SIG-M5 treated with dmso at 0.1 percent for 504 hours (cell line): ENCODE data around the gene TMSB15C.
"Not testable (repeated sequence)": the region's sequence is repeated elsewhere in the genome, so short reads cannot be mapped to it uniquely, and the experiment has no call there.

ENCODE experiments used
- DNase-seq: peaks from one replicate; lab custom pipeline; 2025; ENCODE audit not compliant: unreplicated experiment; lab: John Stamatoyannopoulos, UW

TMSB15C gene

GRCh38 chrX:104075778-104076445 lies at the start of gene TMSB15C:
TMSB15C (minus strand) TSS chrX:104076236.
- not testable (repeated sequence) for DNase-seq

GRCh38 chrX:104122829-104123228 lies 46.8 kb upstream of the TMSB15C start:
- no peak for DNase-seq

- no peak for DNase-seq
Measured at GRCh38 chrX:104118765-104119164, 42.7 kb upstream of the TMSB15C start.

DNA sequence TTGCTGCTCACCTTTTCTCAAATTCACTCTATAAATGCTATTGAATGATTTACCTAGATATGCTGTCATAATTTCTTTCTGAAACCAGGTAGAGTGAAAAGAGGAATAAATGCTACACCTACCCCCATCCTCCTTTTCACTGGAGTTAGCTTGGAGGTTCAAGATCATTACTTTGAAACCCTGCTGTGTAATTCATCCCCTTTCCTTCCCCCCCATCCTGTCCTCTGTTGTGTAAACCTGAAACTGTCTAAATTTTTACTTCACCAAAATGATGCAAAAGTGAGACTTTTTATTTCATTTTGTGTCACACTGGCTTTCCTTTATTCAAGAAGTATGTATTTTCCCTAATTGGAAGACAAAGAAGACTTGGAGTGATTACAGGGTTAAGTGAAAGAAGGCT lies 41.7 kb upstream of the TMSB15C start:
- DNase-seq, result no peak

DNA sequence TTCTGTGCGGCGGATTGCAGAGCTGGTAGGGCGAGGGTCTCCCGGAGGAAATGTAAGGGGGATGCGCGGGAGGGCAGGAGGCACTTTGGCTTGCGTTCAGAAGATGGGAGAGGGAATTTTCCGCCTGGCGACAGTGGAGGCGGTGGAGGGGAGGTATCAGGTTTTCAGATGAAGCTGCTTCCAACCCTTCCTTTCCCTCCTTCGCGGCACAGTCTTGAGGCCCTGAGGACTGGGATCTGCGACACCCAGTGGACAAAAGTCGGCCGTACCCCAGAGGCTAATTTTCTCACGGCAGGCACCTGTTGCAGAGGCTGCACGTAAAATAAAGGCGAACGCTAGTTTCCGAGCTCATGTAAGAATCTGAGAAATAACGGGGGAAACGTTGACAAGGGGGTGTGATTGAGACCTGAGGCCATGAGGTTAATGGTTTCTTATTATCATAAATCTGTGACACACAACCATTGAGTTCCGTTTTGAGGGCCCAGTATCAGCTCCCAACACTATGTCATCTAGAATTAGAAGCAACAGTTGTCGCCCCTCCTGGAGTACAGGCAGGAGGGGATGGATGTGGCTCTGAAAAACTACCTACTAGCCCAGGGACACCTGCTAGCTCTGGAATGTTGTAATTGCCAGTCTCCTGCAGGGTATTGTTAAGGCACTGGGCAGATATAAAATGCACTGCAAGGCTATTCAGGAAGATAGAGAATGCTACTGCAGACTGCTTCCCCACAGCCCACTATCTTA lies 37.4 kb upstream of the TMSB15C start:
- peak; percentile 50 for DNase-seq

DNA sequence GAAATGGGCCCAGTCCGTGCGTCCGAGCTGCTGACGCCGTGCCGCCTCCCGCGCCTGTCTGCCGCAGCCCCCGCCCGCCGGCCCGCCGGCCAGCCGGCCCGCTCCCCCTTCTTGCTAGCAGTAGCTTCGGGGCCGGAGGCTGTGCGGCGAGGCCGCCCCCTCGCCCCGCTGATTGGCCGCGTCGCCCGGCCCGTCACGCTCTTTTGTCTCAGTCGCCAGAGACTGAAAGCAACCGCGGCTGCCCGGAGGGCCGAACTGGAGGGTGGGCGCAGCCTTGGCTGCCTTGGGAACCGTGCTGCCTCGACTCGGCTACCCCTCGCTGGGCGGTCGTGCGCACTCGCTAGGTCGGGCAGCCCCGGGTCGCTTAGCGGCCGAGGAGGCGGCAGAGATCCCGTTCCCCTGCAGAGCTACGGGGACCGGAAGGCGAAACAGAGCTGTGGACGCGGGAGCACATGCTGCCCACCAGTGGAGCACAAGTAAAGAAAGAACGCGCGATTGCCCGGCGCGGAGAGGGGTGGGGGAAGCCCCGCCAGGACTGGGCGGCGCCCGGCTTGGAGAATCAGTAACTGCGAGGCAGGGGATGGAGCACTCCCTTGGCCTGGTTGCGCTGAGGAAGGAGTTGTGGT lies 36.4 kb upstream of the TMSB15C start, which contains the start of gene ZCCHC18:
Gene ZCCHC18, plus strand, starts transcription at position 198 of the 626 bp plus-strand sequence. CDS start 1,589 bp downstream, outside the sequence.
- DNase-seq, result no peak

GRCh38 chrX:104110491-104111240 lies 34.6 kb upstream of the TMSB15C start:
- DNase-seq, result not testable (repeated sequence)

GRCh38 chrX:104108955-104109354 lies 32.9 kb upstream of the TMSB15C start:
- DNase-seq, result no peak

DNA sequence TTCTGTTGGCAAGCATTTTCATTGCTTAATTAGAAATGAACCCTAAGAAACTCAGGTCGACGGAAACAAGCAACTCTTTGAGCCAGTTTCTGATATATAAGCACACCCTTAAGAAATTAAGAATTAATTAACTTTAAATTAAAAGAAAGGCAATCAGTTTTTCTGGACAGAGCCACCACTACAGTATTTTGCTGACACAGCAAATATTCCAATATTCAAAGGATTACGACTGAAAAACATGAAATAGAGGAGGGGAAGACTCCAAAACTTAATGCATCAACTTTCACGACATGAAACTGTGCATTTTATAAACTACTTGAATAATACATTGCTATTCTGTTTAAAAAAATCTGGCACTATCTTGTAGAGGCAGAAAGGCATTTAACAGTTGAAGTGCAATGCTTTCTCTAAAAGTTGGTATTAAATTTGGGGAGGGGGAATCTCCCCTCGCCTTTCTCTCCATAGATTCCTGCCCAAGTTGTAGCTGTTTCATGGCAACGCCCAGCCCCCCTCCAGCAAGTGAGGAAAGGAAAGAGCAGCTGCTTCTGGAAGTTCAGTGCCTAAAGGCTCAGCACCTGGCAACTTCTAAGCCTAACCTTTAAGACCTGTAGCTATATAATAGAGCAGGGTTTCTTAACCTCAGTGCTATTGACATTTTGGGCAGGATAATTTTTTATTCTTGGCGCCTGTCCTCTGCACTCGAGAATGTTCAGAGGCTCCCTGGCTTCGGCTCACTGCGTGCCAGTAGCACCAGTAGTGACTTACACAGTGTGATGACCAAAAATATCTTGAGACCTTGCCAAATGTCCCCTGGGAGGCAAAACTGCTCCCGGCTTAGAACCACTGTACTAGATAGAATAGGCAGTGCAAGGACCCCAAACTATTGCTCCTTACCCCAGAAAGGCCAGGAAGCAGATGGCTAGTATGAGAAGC lies 29.6 kb upstream of the TMSB15C start:
- DNase-seq, result no peak

DNA sequence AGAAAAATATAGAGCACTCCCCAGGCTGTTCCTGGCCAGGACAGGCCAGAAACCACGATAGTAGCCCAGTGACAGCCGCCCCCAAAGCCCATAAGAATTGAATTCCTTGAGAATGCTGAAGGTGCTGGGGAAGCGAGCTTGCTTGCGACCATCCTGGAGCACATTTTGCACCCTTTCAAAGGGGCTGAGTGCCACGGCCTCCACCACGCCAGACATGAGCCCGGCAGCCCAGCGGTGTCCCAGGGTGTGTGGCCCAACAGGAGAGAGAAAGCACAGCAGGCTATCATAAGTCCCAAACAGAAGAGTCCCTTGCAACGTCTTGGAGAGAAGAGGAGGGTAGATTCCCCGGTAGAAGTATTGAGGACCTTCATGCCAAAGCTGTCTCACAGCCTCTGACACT lies 28.6 kb upstream of the TMSB15C start:
- DNase-seq, result no peak

GRCh38 chrX:104098919-104099318 lies 22.9 kb upstream of the TMSB15C start:
- DNase-seq, result no peak

DNA sequence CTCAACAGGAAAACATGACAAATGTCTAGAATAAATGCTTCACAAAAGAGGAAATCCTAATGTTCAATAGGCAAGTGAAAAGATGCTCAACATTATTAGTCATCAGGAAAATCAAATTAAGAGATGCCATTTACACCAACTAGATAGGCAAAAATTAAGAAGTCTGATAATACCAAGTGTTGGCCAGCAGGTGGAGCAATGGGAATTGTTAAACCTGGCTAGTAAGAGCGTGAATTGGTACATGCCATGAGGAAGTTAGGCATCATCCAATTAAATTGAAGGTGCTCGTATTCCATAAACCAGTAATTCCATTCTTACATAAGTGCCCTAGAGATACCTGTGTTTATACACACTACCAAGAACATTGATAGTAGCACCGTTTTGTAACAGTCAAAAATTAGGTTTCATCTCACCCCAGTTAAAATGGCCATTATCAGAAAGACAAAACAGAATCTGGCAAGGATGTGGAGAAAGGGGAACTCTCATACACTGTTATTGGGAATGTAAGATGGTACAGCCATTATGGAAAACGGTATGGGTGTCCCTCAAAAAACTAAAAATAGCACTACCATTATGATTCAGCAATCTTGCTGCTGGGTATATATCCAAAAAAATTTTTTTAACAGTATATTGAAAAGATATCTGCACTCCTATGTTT lies 22.2 kb upstream of the TMSB15C start:
- DNase-seq, result peak; percentile 65

DNA sequence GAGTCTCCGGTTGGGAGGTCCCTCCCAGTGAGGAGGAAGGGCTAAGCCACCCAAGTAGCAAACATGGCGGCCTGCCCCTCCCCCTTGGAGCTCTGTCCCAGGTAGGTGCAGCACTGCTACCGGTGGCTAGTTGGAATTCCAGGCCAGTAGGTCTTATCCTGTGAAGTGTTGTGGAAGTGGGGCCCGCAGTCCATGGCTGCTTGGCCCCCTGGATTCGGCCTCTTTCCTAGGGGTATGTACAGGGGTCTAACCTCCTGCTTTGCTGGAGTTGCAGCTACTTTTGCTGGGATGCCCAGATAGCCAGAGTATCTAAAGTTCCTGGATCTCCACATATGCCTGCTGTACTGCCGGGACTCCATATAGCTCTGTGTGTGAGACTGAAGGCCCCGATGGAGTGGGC lies 9.9 kb upstream of the TMSB15C start:
- DNase-seq, result no peak

DNA sequence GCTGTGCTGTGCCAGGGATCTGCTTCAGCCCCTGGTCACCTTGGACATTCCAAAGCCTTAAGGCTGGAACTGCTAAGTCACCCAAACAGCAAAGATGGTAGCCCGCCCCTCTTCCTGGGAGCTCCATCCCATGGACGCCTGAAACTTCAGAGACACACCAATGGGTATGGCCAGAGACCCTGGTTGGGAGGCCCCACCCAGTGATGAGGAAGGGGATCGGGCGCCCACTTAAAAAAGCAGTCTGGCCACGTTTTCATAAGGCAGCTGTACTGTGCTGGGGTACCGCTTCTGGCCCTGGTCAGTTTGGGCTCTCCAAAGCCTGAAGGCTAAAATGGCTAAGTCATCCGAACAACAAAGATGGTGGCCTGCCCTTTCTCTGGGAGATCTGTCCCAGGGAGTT lies 9.4 kb upstream of the TMSB15C start:
- no peak for DNase-seq

DNA sequence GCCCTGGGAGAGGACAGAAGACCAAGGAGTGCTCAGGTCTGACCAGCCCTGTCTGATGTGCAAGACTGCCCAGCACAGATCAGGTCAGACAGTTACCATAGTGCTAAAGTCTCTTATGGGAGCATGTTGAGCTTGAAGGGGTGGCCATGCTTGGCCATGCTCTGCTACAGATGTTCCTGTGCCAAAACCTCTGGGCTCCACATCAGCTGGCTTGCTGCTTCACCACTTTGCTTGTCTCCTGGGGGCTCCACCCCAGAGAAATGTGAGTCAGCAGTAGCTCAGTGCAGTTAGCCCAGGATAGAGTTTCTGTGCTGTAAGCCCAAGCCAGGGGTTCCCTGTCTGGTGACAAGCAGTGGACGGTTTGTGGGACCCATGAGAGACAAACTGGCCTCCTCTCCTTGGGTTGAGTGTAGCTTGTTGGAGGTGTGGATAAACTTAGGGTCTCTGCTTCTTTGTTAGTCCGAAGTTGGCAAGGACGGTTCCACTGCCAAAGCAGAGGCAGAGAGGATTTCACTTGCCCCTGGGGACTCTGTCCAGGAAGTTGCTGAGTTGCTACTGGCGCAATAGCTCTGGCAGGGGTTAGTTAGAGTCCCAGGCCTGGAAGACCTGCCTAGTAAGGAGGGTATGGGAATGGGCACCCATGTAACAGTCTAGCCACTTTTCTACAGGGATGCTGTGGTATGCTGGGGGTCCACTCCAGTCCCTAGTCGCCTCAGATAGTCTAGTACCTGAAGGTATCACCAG lies 8.7 kb upstream of the TMSB15C start:
- no peak for DNase-seq

GRCh38 chrX:104084063-104084462 lies 8.0 kb upstream of the TMSB15C start:
- DNase-seq, result no peak

GRCh38 chrX:104077854-104078253 lies 1.8 kb upstream of the TMSB15C start:
- DNase-seq, result not testable (repeated sequence)

DNA sequence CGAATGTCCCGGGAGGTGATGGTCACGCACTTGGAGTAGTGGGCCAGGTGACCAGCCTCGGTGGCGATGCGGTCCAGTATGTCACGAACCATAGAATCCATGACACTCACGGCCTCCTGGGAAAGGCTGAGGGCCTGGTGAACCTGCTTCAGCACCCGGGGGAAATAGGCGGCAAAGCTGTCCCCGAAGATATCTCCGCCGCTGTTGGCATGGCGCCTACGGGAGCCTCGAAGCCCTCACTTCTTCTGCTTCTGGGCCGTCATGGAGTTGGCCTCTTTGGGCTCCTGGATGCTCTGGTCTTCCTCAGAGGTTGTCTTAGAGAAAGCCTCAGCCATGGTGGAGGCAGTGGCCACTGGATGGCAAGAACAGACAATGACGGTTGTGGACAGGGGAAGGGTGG lies 13.4 kb downstream of the TMSB15C start:
- not testable (repeated sequence) for DNase-seq

- DNase-seq, result not testable (repeated sequence)
Measured at GRCh38 chrX:104054956-104055355, 21.1 kb downstream of the TMSB15C start.
